IPS-11a (cell line): ENCODE data around the gene CCL25.
"Not testable (repeated sequence)": the region's sequence is repeated elsewhere in the genome, so short reads cannot be mapped to it uniquely, and the experiment has no call there.

ENCODE experiments used
- H3K4me3 ChIP-seq: one replicate; pipeline ENCODE4 v1.5.1; 2013; ENCODE audit warnings: low read depth, low read length, control low read depth

CCL25 gene, protein sequence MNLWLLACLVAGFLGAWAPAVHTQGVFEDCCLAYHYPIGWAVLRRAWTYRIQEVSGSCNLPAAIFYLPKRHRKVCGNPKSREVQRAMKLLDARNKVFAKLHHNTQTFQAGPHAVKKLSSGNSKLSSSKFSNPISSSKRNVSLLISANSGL

DNA sequence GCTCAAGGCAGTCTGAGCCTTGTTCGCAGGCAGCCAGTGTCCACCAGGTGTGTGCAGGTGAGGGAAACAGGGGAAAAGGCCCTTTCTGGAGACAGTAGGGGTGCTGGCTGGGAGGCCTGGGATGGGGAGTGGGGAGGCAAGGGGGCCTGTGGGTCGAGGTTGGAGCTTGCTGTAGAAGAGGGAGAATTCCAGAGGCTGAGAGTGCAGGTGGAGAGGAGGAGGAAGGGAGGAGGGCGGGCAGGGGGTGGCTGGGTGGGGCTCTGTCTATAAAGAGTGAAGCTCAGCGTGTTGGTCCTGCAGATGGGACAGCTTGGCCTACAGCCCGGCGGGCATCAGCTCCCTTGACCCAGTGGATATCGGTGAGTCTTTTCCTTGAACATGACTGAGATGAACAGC lies at the start of gene CCL25:
Gene CCL25, plus strand, starts transcription at position 297 of the 396 bp plus-strand sequence. CDS start 290 bp downstream, outside the sequence.
- no peak within 1 kb of the TSS for H3K4me3 ChIP-seq

DNA sequence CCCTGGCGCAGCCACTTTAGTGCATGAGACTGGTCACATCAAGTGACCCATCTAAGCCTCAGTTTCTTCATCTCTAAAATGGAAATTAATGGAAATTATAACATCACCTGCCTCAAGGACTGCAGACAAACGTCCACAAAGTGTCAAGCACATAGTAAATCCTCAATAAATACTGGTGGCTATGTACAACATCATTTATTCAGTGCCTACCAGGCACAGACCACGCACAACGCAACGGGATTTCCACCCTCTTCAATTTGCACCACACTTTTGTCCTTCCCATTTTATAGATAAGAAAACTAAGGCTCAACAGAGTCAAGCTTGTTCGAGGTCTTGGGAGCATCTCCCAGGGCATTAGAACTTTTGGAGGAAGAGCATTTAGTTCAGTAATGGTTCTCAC lies 48.6 kb upstream of the CCL25 start:
- H3K4me3 ChIP-seq, result peak overlapping the region; percentile 92

DNA sequence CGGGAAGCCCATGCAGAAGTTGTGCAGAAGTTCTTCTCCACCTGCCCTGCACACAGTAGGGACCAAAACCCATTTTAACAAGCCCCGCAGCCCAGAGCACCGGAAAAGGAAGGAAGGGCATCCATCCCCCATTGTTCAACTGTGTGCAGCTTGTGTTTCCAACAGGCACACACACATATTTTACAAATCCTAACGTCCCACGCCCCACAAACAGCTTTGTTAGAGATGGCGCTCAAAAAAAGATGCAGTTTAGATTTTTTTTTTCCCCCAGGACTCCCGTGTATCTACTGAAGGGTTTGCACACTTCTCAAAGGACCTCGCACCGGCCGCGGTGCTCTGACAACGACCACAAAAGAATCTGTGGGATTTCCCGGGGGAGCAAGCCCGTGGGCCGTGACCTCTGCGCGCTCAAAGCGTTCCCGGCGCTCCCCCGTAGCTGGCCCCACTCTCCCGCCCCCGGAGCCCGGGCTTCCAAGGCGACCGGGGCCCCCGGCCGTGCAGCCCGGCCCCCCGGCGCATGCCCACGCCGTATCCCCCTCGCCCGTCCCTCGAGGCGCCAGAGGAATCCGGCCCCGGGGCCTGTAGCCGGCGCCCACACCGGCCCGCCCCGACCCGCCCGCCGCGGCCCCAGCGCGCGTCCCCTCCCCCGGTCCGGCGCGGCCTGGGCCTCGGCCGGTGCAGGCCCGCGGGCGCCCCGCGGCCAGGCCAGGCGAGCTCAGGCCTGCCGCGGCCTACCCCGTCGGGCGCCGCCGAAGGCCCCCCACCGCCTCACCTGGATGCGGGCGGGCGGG lies 47.6 kb upstream of the CCL25 start:
- H3K4me3 ChIP-seq, result peak overlapping the region; percentile 92

DNA sequence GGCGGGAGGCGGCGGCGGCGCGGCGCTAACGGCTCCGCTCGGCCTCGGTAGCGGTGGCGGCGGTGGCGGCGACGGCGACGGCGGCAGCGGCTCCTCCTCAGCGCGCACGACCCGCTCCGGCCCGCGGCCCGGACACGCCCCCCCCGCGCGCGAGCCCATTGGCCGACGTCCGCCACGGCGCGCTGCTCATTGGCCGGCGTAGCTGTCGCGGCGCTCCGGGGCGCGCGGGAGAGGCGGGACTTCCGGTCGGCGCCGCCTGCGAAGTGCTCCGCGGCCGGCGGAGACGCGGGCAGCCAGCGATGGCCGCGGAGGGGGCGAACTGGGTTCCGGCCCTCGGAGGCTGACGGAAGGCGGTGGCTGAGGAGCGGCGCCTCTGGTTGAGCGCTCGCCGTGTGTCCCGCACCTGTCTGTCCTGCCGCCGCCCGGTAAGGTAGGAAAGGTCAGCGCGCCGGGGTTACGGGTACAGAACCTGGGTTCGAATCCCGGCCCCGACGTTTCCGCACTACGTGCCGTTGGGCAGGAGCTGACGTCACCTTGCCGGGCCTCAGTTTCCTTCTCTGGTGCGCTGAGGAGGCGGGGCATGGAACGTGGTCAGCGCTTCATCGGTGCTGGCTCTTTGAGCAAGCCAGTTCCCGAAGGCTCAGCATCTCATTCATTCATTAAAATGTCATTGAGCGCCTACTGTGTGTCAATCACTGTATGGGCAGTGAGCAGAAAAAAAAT lies 46.9 kb upstream of the CCL25 start, which contains the start of gene ELAVL1:
Gene ELAVL1, minus strand, starts transcription at position 108 of the 723 bp plus-strand sequence. CDS start 13,826 bp downstream, outside the sequence.
- peak within 1 kb of the TSS; percentile 92 for H3K4me3 ChIP-seq

DNA sequence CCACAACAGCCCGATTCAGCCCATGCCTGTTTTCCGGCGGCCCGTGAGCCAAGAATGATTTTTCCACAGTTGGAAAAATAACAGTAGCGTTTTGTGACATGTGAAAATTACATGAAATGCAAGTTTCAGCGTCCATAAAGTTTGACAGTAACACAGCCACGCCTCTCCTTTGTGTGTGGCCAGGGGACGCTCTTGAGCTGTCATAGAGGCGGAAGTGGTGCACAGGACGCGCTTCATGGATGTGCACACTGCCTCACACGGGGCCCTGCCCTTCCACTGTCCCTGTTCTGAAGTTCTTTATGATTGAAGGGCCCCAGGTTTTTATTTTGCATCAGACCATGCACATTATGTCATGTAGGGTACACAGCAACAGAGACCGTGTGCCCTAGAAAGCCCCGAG lies 34.8 kb upstream of the CCL25 start:
- H3K4me3 ChIP-seq, result no peak overlapping the region

DNA sequence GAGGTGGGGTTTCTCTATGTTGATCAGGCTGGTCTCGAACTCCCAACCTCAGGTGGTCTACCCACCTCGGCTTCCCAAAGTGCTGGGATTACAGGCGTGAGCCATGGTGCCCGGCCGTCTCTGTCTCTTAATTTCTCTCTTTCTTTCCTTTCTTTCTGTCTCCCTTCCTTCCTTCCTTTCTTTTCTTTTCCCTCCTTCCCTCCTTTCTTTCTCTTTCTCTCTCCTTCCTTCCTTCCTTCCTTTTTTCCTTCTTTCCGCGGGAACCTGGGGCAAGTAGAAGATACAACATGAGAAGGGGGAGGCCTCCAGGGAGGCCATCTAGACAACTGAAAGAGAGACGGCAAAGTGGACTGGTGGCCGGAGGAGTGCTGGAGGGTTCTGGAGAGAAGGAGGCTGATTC lies 31.9 kb upstream of the CCL25 start:
- H3K4me3 ChIP-seq, result no peak overlapping the region

DNA sequence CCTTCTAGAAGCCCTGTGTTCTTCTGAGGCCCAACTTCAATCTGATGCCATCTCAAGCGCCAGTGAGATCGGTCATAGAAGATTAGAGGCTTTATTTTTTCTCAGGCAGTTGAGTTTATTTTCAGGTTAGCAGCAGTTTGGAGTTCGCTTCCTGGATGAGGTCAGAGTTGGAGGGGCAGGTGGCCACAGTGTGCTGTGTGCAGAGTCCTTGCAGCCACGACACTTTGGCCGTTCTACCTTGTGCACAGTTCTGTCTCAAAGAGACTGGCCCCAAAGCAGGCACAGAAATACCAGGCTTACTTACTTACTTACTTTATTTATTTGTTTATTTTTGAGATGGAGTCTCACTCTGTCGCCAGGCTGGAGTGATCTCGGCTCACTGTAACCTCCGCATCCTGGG lies 31.2 kb upstream of the CCL25 start:
- H3K4me3 ChIP-seq, result no peak overlapping the region

DNA sequence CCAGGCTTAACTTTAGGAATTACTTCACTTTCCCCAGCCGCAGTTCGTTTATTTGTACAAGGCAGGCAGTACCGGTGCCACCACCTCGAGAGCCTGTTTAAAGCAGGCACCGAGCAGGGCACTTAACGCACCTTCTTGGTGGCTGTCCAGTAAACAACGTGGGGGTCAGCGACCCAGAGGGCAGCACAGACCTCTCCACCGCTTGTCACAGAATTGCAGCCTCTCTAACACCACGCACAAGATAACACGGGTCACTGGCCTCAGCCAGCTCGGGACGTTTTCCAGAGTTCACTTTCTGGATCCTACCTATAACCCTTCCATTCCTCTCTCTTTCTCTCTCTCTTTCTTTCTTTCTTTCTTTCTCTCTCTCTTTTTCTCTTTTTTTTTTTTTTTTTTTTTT lies 30.3 kb upstream of the CCL25 start:
- no peak overlapping the region for H3K4me3 ChIP-seq

DNA sequence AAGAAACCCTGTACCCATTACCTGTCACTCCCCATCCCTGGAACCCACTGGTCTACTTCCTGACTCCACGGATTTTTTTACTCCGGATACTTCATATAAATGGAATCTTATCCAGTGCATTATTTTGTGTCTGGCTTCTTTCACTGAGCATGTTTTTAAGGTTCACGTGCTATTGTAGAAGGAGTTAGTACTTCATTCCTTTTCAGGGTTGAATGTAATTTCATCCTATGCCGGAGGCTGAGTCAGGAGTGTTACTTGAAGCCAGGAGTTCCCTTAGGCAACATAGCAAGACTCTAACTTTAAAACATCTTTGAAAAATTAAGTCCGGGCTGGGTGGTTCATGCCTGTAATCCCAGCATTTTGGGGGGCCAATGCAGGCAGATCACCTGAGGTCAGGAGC lies 29.2 kb upstream of the CCL25 start:
- H3K4me3 ChIP-seq, result no peak overlapping the region

DNA sequence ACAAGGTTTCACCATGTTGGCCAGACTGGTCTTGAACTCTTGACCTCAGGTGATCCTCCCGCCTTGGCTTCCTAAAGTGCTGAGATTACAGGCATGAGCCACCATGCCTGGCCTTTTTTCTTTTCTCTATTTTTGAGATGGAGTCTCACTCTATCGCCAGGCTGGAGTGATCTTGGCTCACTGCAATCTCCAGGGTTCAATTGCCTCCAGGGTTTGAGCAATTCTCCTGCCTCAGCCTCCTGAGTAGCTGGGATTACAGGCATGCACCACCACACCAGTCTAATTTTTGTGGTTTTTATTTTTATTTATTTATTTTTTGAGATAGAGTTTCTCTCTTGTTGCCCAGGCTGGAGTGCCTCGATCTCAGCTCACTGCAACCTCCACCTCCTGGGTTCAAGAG lies 28.3 kb upstream of the CCL25 start:
- not testable (repeated sequence) for H3K4me3 ChIP-seq

DNA sequence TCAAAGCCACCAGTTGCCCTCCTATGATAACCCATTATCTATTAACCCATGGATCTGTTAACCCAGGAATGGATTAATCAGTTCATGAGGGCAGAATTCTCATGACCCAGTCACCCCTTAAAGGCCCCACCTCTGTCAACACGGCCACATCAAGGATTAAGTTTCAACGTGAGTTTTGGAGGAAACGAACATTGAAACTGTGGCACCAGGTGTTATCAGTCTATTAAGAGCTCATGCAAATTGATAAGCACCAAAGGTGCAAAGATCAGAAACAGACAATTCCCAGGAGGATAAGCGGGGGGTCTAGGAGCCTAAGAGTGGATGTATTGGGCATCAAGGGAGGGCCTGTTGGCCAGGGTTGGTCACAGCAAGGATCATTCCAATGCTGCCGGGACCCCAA lies 27.2 kb upstream of the CCL25 start:
- no peak overlapping the region for H3K4me3 ChIP-seq

DNA sequence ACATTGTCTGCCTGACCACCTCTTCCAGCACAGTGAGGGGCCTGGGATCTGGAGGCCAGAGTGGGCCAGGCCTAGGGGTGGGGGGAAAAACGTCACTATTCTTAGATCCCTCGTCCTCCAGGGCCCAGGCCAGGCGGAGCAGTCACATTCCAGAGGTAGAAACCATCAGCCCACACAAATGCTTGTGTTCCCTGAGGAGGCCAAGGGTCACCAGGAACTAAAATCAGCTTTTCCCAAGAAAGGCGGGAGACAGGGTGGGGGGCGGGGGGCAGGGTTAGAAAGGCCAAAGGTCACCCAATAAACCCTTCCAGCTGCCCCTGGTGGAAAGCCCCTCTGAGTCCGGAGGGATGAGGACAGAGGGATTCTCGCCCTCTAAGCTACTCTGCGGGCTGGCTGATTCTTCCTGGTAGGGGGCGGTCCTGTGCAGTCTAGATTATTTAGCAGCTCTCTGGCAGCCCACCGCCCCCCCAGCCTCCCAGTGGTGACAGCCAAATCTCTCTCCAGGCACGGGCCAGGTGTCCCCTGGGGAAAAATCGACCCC lies 23.5 kb upstream of the CCL25 start:
- H3K4me3 ChIP-seq, result no peak overlapping the region

DNA sequence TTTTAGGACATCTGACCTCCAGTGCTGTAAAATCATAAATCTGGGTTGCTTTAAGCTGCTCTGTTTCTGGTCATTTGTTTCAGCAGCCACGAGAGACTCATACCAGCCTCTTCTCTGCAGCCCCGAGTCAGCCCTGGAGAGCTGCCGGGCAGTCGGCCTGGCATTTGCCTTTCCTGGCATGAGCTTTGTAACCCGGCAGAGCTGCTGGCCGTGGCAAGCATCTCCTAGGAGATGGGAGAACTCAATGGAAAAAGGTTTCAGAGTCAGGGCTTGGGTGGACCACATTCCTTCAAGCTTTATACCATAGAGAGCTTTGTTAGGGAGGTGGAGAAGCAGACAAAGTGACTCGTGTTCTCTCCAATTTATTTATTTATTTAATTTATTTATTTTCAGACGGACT lies 21.6 kb upstream of the CCL25 start:
- no peak overlapping the region for H3K4me3 ChIP-seq

DNA sequence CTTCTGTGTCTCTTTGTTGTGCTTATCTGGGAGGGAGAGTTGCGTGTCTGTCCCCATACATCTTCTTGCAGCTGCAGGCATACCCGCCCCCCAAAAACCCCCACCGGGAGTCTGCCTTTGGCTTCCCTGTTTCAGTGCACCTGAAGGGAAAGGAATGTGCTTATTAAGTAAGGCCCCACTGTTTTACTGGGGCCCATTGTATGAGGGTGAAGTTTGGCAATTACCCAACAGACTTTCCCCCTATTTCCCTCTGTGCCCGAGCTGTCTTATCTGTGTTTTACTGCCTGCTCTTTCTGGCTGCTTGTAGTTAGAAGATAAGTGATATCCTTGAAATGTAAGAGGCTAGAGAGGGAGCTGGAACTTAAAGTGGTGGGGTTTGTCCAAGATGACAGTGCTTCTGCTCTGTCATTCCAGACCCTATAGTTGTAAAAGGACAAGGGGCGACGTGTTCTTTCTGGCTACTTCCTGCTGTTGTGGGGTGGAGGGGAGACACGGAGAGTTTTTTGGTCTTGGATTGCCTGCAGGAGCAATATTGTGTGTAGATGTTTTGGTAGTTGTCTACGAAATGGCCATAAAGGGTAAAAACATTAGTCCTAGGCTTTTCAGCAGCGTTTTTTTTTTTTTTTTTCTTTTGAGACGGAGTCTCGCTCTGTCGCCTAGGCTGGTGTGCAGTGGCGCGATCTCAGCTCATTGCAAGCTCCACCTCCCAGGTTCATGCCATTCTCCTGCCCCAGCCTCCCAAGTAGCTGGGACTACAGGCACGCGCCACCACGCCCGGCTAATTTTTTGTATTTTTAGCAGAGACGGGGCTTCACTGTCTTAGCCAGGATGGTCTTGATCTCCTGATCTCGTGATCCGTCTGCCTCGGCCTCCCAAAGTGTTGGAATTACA lies 19.0 kb upstream of the CCL25 start:
- H3K4me3 ChIP-seq, result not testable (repeated sequence)

DNA sequence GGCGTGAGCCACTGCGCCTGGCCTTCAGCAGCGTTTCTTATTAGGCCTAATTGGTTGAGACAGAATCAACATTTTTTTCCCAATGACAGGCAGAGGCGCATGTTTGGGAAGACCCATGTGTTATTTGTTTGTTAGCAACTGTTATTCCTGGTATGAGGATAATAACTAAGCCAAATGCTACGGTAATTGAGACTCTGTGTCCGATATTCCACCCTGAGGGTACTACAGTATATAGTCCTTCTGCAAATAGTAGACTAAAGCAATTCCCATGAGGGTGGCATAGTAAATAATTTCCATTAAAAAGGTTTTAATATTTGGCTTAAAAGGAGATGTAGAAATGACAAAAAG lies 18.4 kb upstream of the CCL25 start:
- H3K4me3 ChIP-seq, result no peak overlapping the region

DNA sequence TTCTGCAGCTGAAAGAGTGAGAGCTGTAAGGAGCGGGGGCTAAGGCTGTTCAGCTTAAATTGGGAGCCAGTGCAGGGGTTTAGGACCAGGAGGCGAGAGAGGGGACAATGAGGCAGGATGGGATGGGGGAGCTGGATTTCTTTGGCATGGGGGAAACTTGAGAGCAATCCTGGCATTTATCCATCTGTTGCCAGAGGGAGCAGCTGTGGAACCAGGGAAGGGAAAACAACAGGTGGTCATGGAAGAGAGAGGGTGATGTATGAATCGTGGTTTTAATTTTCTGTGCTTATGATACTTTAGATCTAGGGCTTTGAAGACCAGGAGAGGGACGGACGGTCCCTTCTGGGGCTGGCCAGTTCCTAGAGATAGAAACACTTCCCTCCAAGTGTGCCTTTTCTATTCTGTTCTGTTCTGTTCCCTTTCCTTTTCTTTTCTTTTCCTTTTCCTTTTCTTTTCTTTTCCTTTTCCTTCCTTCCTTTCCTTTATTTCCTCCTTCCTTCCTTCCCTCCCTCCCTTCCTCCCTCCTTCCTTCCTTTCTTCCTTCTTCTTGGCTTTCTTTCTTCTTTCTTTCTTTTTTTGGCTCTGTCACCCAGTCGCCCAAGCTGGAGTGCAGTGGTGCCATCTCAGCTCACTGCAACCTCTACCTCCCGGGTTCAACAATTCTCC lies 16.0 kb upstream of the CCL25 start:
- no peak overlapping the region for H3K4me3 ChIP-seq

DNA sequence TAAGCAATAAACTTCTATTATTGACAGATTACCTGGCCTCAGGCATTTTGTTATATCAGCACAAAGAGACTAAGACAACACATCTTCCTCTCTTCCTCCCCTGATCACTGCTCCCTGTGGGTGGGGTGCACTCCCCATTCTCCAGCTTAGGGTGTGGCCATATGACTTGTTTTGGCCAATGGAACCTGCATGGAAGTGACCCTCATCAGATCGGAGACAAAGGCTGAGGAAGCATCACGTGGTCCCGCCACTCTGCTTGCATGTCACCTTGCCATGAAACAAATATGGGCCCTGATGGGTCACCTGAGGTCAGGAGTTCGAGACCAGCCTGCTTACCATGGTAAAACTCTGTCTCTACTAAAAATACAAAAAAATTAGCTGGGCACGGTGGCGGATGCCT lies 13.7 kb upstream of the CCL25 start:
- H3K4me3 ChIP-seq, result no peak overlapping the region

DNA sequence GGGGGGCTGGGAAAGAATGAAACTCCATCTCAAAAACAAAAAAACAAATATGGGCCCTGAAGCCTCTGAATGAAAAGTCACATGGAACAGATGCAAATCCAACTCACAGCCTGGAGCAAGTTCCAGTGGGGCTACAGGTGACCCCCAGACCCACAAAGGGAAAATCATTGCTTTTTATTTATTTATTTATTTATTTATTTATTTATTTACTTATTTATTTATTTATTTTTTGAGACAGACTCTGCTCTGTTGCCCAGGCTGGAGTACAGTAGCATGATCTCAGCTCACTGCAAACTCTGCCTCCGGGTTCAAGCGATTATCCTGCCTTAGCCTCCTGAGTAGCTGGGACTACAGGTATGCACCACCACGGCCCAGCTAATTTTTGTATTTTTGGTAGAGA lies 13.3 kb upstream of the CCL25 start:
- no peak overlapping the region for H3K4me3 ChIP-seq

DNA sequence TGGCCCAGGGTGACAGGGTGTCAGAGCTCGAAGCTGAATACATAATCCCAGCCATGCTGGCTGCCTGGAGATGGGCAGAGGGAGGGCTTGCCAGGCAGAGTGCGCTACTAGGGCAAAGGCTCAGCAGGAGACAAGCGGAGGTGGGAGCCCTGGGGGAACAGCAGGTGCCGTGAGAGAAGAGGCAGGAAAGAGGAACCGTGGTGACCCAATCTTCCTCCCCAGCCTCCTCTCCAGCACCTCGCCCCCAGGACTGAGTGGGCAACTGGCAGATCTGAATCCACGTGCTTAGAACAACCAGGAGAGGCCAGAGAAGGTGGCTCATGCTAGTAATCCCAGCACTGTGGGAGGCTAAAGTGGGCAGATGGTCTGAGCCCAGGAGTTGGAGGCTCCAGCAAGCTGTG lies 11.0 kb upstream of the CCL25 start:
- no peak overlapping the region for H3K4me3 ChIP-seq

DNA sequence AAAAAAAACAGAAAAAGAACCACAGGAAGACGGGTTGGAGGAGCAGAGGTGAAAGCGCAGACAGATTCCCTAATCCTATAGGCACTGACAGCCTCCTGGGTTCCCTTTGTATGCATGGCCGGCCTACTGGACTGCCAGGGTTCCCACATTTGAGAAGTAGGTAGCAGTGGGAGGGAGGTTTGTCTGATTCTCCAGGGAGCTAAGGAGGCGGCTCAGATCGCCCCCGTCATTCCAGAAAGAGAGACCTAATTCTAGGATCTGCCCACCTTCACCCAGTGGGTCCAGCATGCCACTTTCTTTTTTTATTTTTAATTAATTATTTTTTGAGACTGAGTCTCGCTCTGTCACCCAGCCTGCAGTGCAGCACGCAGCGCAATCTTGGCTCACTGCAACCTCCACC lies 9.7 kb upstream of the CCL25 start:
- no peak overlapping the region for H3K4me3 ChIP-seq
